Limb (tissue), 2 donors: ENCODE results near the gene PCCA.
A peak's percentile ranks its signal among the peaks of the same experiment; 100 is the strongest.
"Not testable (repeated sequence)": the region's sequence is repeated elsewhere in the genome, so short reads cannot be mapped to it uniquely, and the experiment has no call there.

Experiments used
- DNase-seq, 2 donors: peaks; one replicate each; pipeline ENCODE4 v3.0.0-alpha.2; 2016; ENCODE audit errors: extremely low spot score in 2 of 2

PCCA gene

GRCh38 chr13:100235311-100235901 is 146.5 kb downstream of the PCCA start:
- peak in 1 of 2 donors; percentile 65 for DNase-seq

- no peak for DNase-seq
These were observed 151.4 kb downstream of the PCCA start for GRCh38 chr13:100240109-100240779.

- no peak for DNase-seq
These were observed 155.5 kb downstream of the PCCA start for GRCh38 chr13:100244431-100244830.

GRCh38 chr13:100245104-100245503 is 156.2 kb downstream of the PCCA start:
- no peak for DNase-seq

- no peak for DNase-seq
These were observed 159.0 kb downstream of the PCCA start for GRCh38 chr13:100247937-100248336.

- DNase-seq = no peak
These were observed 165.1 kb downstream of the PCCA start for GRCh38 chr13:100254002-100254401.

GRCh38 chr13:100262404-100262803 is 173.5 kb downstream of the PCCA start:
- DNase-seq = no peak

GRCh38 chr13:100266026-100266425 is 177.1 kb downstream of the PCCA start:
- no peak for DNase-seq

- DNase-seq = peak; percentile 5 to 36
These were observed 180.9 kb downstream of the PCCA start for GRCh38 chr13:100269837-100270236.

- DNase-seq = no peak
These were observed 184.2 kb downstream of the PCCA start for GRCh38 chr13:100273138-100273537.

- DNase-seq = no peak
These were observed 184.7 kb downstream of the PCCA start for GRCh38 chr13:100273552-100273951.

GRCh38 chr13:100274942-100275506 is 186.1 kb downstream of the PCCA start:
- DNase-seq = no peak

GRCh38 chr13:100275746-100276145 is 186.9 kb downstream of the PCCA start:
- DNase-seq = no peak

- no peak for DNase-seq
These were observed 191.8 kb downstream of the PCCA start for GRCh38 chr13:100280681-100281080.

- not testable (repeated sequence) for DNase-seq
These were observed 193.4 kb downstream of the PCCA start for GRCh38 chr13:100282306-100282705.

- no peak for DNase-seq
These were observed 201.4 kb downstream of the PCCA start for GRCh38 chr13:100290165-100290801.

GRCh38 chr13:100291624-100292023 is 202.7 kb downstream of the PCCA start:
- no peak for DNase-seq

GRCh38 chr13:100297413-100297812 is 208.5 kb downstream of the PCCA start:
- no peak for DNase-seq

- DNase-seq = no peak
These were observed 209.3 kb downstream of the PCCA start for GRCh38 chr13:100298116-100298681.

GRCh38 chr13:100298691-100299090 is 209.8 kb downstream of the PCCA start:
- DNase-seq = no peak

GRCh38 chr13:100300243-100300642 is 211.3 kb downstream of the PCCA start:
- DNase-seq = no peak

GRCh38 chr13:100300708-100301107 is 211.8 kb downstream of the PCCA start:
- no peak for DNase-seq
